SK-N-SH (cell line): ENCODE results near the gene TMEM120B. TPM values are rescaled to one million over a fixed set of nuclear protein-coding genes. Genes with fewer than 3 reads are reported as not detected.

Source experiments
- CTCF ChIA-PET: fragments of 300-600, 350-600 bp; formaldehyde crosslinking; extraction: SDS; loops from one replicate; lab custom pipeline; 2021; lab: Yijun Ruan, JAX
- POLR2A ChIA-PET: fragments of 350-600 bp; sonication (Branson Sonifier 250); formaldehyde crosslinking; extraction: SDS; loops from one replicate; lab custom pipeline; 2020; ENCODE audit warnings: antibody characterized with exemption, inconsistent platforms; lab: Yijun Ruan, JAX
- DNase-seq: peaks from one replicate; pipeline ENCODE4 v3.0.0; 2012
- H2AFZ ChIP-seq: fragments of 200-600 bp; sonication (generic); 2 replicates; pipeline ENCODE4 v1.8.1; 2016; ENCODE audit warnings: antibody characterized with exemption, mild to moderate bottlenecking, low read depth
- H3F3A ChIP-seq: fragments of 200-600 bp; sonication (generic); replicated peaks from 2 replicates; pipeline ENCODE3; 2016; ENCODE audit warnings: antibody characterized with exemption, mild to moderate bottlenecking; ENCODE audit not compliant: insufficient read depth
- H3K27ac ChIP-seq, 2 experiments: fragments of 200-500 bp in 1 of 2; fragments of 200-600 bp in 1 of 2; sonication (Bioruptor generic) in 1 of 2; sonication (generic), shearing (Covaris generic) in 1 of 2; 2 replicates each; pipeline versions ENCODE4 v1.5.1 to v1.6.1; 2014 to 2016; ENCODE audit warnings: low read depth in 2 of 2, inconsistent platforms in 1 of 2, low read length in 1 of 2, mild to moderate bottlenecking in 1 of 2, mixed read lengths in 1 of 2
- H3K27me3 ChIP-seq: fragments of 200-600 bp; sonication (generic), shearing (Covaris generic); 2 replicates; pipeline ENCODE4 v1.6.1; 2016; ENCODE audit warnings: mixed run types; ENCODE audit not compliant: insufficient read depth
- H3K36me3 ChIP-seq, 2 experiments: fragments of 200-500 bp in 1 of 2; fragments of 200-600 bp in 1 of 2; sonication (Bioruptor generic) in 1 of 2; sonication (generic) in 1 of 2; replicated peaks in 1 of 2; 2 replicates each; pipeline versions ENCODE3 to v1.5.1; 2014 to 2016; ENCODE audit warnings: low read length in 1 of 2, mild to moderate bottlenecking in 1 of 2; ENCODE audit not compliant: insufficient read depth in 2 of 2, control insufficient read depth in 1 of 2
- H3K4me1 ChIP-seq, 2 experiments: fragments of 200-500 bp in 1 of 2; fragments of 200-600 bp in 1 of 2; sonication (Bioruptor generic) in 1 of 2; sonication (generic), shearing (Covaris generic) in 1 of 2; 2 replicates each; pipeline versions ENCODE4 v1.5.1 to v1.6.1; 2014 to 2016; ENCODE audit warnings: low read depth in 1 of 2, low read length in 1 of 2, mixed run types in 1 of 2; ENCODE audit not compliant: insufficient read depth in 2 of 2, control insufficient read depth in 1 of 2
- H3K4me2 ChIP-seq: fragments of 200-600 bp; sonication (generic), shearing (Covaris generic); 2 replicates; pipeline ENCODE4 v1.6.1; 2017; ENCODE audit warnings: mixed run types
- H3K4me3 ChIP-seq, 2 experiments: fragments of 200-500 bp in 1 of 2; fragments of 200-600 bp in 1 of 2; sonication (Bioruptor generic) in 1 of 2; sonication (generic), shearing (Covaris generic) in 1 of 2; 2 replicates each; pipeline versions ENCODE4 v1.5.1 to v1.8.1; 2014 to 2016; ENCODE audit warnings: low read depth in 2 of 2, inconsistent platforms in 1 of 2, low read length in 1 of 2, mild to moderate bottlenecking in 1 of 2, mixed read lengths in 1 of 2, moderate library complexity in 1 of 2
- H3K79me2 ChIP-seq: fragments of 200-600 bp; sonication (generic); 2 replicates; pipeline ENCODE4 v1.8.1; 2017; ENCODE audit warnings: mild to moderate bottlenecking; ENCODE audit not compliant: insufficient read depth
- H3K9ac ChIP-seq: fragments of 200-600 bp; sonication (generic); 2 replicates; pipeline ENCODE4 v1.6.1; 2017; ENCODE audit warnings: mixed run types
- H3K9me2 ChIP-seq: fragments of 200-600 bp; sonication (generic); 2 replicates; pipeline ENCODE4 v1.6.1; 2017; ENCODE audit warnings: mixed run types
- H3K9me3 ChIP-seq: fragments of 200-600 bp; sonication (generic); 2 replicates; pipeline ENCODE4 v1.6.1; 2017; ENCODE audit warnings: mixed run types, mild to moderate bottlenecking, moderate library complexity
- H4K20me1 ChIP-seq: fragments of 200-600 bp; sonication (generic); 2 replicates; pipeline ENCODE4 v1.6.1; 2017; ENCODE audit warnings: mild to moderate bottlenecking, mixed run types; ENCODE audit not compliant: insufficient read depth
- ELF1 ChIP-seq: IDR thresholded peaks from 2 replicates; pipeline ENCODE4 v1.4.0; 2012
- EP300 ChIP-seq, 2 experiments: IDR thresholded peaks; 2 replicates each; pipeline versions ENCODE4 v1.4.0 to v1.6.1; 2012; ENCODE audit warnings: borderline replicate concordance in 1 of 2, low read depth in 1 of 2, low read length in 1 of 2
- EZH2phosphoT487 ChIP-seq: fragments of 200-600 bp; sonication (generic); IDR thresholded peaks from 2 replicates; pipeline ENCODE4 v1.6.1; 2017; ENCODE audit warnings: low read depth, mixed run types, mild to moderate bottlenecking, antibody characterized with exemption, moderate library complexity, borderline replicate concordance
- FOSL2 ChIP-seq: IDR thresholded peaks from 2 replicates; pipeline ENCODE4 v1.4.0; 2012; ENCODE audit warnings: low read depth, mild to moderate bottlenecking, moderate library complexity, borderline replicate concordance
- FOXM1 ChIP-seq: IDR thresholded peaks from 2 replicates; pipeline ENCODE4 v1.4.0; 2012; ENCODE audit warnings: low read depth, mild to moderate bottlenecking
- GATA2 ChIP-seq: sonication (generic); formaldehyde crosslinking; IDR thresholded peaks from 2 replicates; pipeline ENCODE4 v1.5.0; 2020; ENCODE audit warnings: mild to moderate bottlenecking, missing genetic modification reagents
- JUND ChIP-seq: IDR thresholded peaks from 2 replicates; pipeline ENCODE4 v1.4.0; 2012
- NRF1 ChIP-seq: IDR thresholded peaks from 2 replicates; pipeline ENCODE4 v1.6.1; 2012; ENCODE audit warnings: low read depth, mild to moderate bottlenecking, low read length
- RFX5 ChIP-seq: IDR thresholded peaks from 2 replicates; pipeline ENCODE4 v1.6.1; 2012; ENCODE audit warnings: mild to moderate bottlenecking, improper control_type of control experiment, low read length
- SIN3A ChIP-seq: IDR thresholded peaks from 2 replicates; pipeline ENCODE4 v1.6.1; 2012; ENCODE audit warnings: low read depth, mild to moderate bottlenecking, low read length, moderate library complexity, borderline replicate concordance
- SMC3 ChIP-seq: IDR thresholded peaks from 2 replicates; pipeline ENCODE4 v1.6.1; 2012; ENCODE audit warnings: low read depth, low read length, improper control_type of control experiment
- TAF1 ChIP-seq: IDR thresholded peaks from 2 replicates; pipeline ENCODE4 v1.6.1; 2012; ENCODE audit warnings: low read depth, mild to moderate bottlenecking, low read length, moderate library complexity, borderline replicate concordance
- TCF12 ChIP-seq: IDR thresholded peaks from 2 replicates; pipeline ENCODE4 v1.4.0; 2012
- TEAD4 ChIP-seq: IDR thresholded peaks from 2 replicates; pipeline ENCODE4 v1.4.0; 2012; ENCODE audit warnings: mild to moderate bottlenecking, borderline replicate concordance; ENCODE audit not compliant: insufficient read depth
- YY1 ChIP-seq: IDR thresholded peaks from 2 replicates; pipeline ENCODE4 v1.4.0; 2012; ENCODE audit warnings: low read depth, mild to moderate bottlenecking
- ZBTB33 ChIP-seq: IDR thresholded peaks from 2 replicates; pipeline ENCODE4 v1.4.0; 2012; ENCODE audit warnings: low read depth, borderline replicate concordance
- WGBS: methylation state at CpG from one replicate; pipeline ENCODE4 v1.1.6; 2017; ENCODE audit warnings: low lambda C conversion rate; 5-methylcytosine and 5-hydroxymethylcytosine counted together
- polyA plus RNA-seq, 3 experiments: library from polyadenylated mRNA; depleted of rRNA; stranded (reverse); fragments of >200 nt; gene quantifications; 2 replicates each; pipeline ENCODE4 v1.2.3, GENCODE V29; 2012

The TMEM120B gene
- polyA plus RNA-seq, 1 of the 3 experiments (the other 2 are of a cell fraction): 15.4 TPM

GRCh38 chr12:121829250-121829918, 116.8 kb downstream of the TMEM120B start:
- CTCF ChIA-PET: interaction anchor here (0.7 to 11.0 kb wide), 3 partner anchors 18 to 56 kb away, joined by 5 to 92 read pairs (median 50); partner anchors contain the start of gene RHOF
- H3K4me1 ChIP-seq: peaks cover 0 to 4% of the 10 kb centered on the region in 2 experiments; a peak in 1 of 4 replicates
- H3K27me3 ChIP-seq: no peaks in the 10 kb centered on the region
- POLR2A ChIA-PET: no interaction called here
- DNase-seq: no peak
- H3K9me3 ChIP-seq: no peaks in the 10 kb centered on the region
- no peak for TF ChIP-seq EP300 (IDR thresholded peaks at IDR 0.05; ENCODE audit: borderline replicate concordance in 1 of 2, low read depth in 1 of 2, low read length in 1 of 2)
- no peak for TF ChIP-seq NRF1
- peaks cover 20 to 39% of the 10 kb centered on the region in 2 experiments for H3K36me3 ChIP-seq
- no peaks in the 10 kb centered on the region for H4K20me1 ChIP-seq
- H2AFZ ChIP-seq: no peak overlapping the region
- no peak overlapping the region for H3K4me2 ChIP-seq
- H3F3A ChIP-seq: peaks cover 22% of the 10 kb centered on the region
- no peak overlapping the region for H3K9ac ChIP-seq
- 94% methylated on average over 7 of the region's 7 CpGs for WGBS
- no peak overlapping the region for H3K4me3 ChIP-seq
- no peaks in the 10 kb centered on the region for H3K79me2 ChIP-seq
- H3K9me2 ChIP-seq: no peaks in the 10 kb centered on the region
- H3K27ac ChIP-seq: no peak overlapping the region

GRCh38 chr12:121830134-121830533, 117.6 kb downstream of the TMEM120B start:
- Histone ChIP-seq H3K4me3 (no peak overlapping the region), H3K4me2 (no peak overlapping the region), H3K9ac (no peak overlapping the region), H3K4me1 (peaks cover 0 to 4% of the 10 kb centered on the region in 2 experiments; a peak in 1 of 4 replicates), H3K9me2 (no peaks in the 10 kb centered on the region), H2AFZ (no peak overlapping the region), H3K27ac (no peak overlapping the region), H3K79me2 (no peaks in the 10 kb centered on the region), H3K27me3 (no peaks in the 10 kb centered on the region), H4K20me1 (no peaks in the 10 kb centered on the region), H3F3A (peaks cover 22% of the 10 kb centered on the region), H3K9me3 (no peaks in the 10 kb centered on the region), H3K36me3 (peaks cover 13 to 39% of the 10 kb centered on the region in 2 experiments)
- ChIA-PET CTCF (interaction anchor here (2.1 to 5.7 kb wide), 2 partner anchors 18 to 36 kb away, joined by 9 to 50 read pairs; partner anchors contain the start of gene RHOF), POLR2A (no interaction called here)
- no peak for DNase-seq
- no peak for TF ChIP-seq ELF1
- no peak for TF ChIP-seq TAF1
- TF ChIP-seq SIN3A: no peak
- TF ChIP-seq EZH2phosphoT487: no peak
- no peak for TF ChIP-seq RFX5
- TF ChIP-seq FOXM1: no peak
- no peak for TF ChIP-seq GATA2 (CRISPR knock-in tag)
- no peak for TF ChIP-seq SMC3
- TF ChIP-seq YY1: no peak
- no peak for TF ChIP-seq TEAD4
- TF ChIP-seq JUND: no peak
- TF ChIP-seq NRF1: no peak
- no peak for TF ChIP-seq TCF12
- no peak for TF ChIP-seq ZBTB33
- TF ChIP-seq FOSL2: no peak
- 95% methylated on average over 18 of the region's 23 CpGs for WGBS
